ENCODE data around the gene ADGRD1.
"Not testable (repeated sequence)": the region's sequence is repeated elsewhere in the genome, so short reads cannot be mapped to it uniquely, and the experiment has no call there.

The ADGRD1 gene

GRCh38 chr12:130953771-130954543 is at the start of gene ADGRD1:
ADGRD1 (plus strand) TSS chr12:130953907; CDS start chr12:130954466, 559 bp downstream.
- DNase-seq: peak; percentile 39

- DNase-seq: no peak
Measured at GRCh38 chr12:130904064-130904463, 49.6 kb upstream of the ADGRD1 start.

GRCh38 chr12:130904936-130905455 is 48.7 kb upstream of the ADGRD1 start:
- DNase-seq: not testable (repeated sequence)

GRCh38 chr12:130909111-130909510 is 44.6 kb upstream of the ADGRD1 start:
- DNase-seq: no peak

GRCh38 chr12:130911193-130911592 is 42.5 kb upstream of the ADGRD1 start:
- no peak for DNase-seq

GRCh38 chr12:130911933-130912332 is 41.8 kb upstream of the ADGRD1 start:
- DNase-seq: no peak

GRCh38 chr12:130916241-130916911 is 37.3 kb upstream of the ADGRD1 start:
- DNase-seq: peak; percentile 40

GRCh38 chr12:130917607-130918006 is 36.1 kb upstream of the ADGRD1 start:
- no peak for DNase-seq

- DNase-seq: no peak
Measured at GRCh38 chr12:130919086-130919485, 34.6 kb upstream of the ADGRD1 start.

GRCh38 chr12:130920119-130920703 is 33.5 kb upstream of the ADGRD1 start:
- no peak for DNase-seq

GRCh38 chr12:130920723-130921381 is 32.9 kb upstream of the ADGRD1 start:
- DNase-seq: no peak

- no peak for DNase-seq
Measured at GRCh38 chr12:130922511-130922953, 31.2 kb upstream of the ADGRD1 start.

GRCh38 chr12:130924966-130925665 is 28.6 kb upstream of the ADGRD1 start:
- DNase-seq: no peak

- no peak for DNase-seq
Measured at GRCh38 chr12:130925666-130926015, 28.1 kb upstream of the ADGRD1 start.

- no peak for DNase-seq
Measured at GRCh38 chr12:130929363-130929762, 24.3 kb upstream of the ADGRD1 start.

- DNase-seq: no peak
Measured at GRCh38 chr12:130932061-130932930, 21.4 kb upstream of the ADGRD1 start.

GRCh38 chr12:130933269-130933995 is 20.3 kb upstream of the ADGRD1 start:
- DNase-seq: no peak

GRCh38 chr12:130934753-130935152 is 19.0 kb upstream of the ADGRD1 start:
- DNase-seq: no peak

GRCh38 chr12:130936561-130936960 is 17.1 kb upstream of the ADGRD1 start:
- DNase-seq: no peak

GRCh38 chr12:130937063-130937462 is 16.6 kb upstream of the ADGRD1 start:
- DNase-seq: no peak

GRCh38 chr12:130937546-130937945 is 16.2 kb upstream of the ADGRD1 start:
- DNase-seq: not testable (repeated sequence)
